ENCODE data around the gene WDR86.

Gene WDR86

DNA sequence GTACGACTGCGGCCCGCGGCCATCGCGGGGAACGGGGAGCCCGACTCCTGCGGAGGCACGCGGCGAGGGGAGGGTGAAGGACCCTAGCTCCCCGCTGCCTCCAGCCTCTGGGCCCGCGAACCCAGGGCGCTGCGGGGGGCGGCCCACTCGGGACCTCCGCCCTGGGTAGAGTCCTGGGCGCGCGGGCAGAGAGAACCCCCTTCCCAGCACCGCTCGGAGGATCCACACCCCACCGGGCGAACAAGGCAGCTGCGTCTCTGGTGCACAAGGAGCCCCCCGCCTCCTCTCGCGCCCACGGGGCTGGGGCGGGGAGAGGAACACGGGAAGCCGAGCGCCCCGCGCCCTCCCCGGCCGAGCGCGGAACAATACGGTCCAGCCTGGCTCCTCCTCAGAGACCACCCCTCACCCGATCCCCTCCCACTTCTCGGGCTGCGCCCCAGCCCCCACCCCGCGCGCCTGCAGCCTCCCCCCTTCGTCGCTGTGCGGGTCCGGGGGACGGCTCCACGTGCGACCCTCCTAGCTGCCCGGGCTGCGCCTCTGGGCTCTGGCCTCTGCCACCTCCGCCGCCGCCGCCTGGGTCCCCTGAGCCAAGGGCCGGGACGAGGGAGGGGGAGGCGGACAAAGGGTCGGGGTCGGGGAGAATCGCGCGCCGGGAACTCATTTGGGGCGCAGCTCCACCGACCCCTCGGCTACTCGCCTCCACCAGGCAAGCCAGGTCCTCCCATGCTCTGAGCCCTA is at the start of gene WDR86:
TSS of gene WDR86 (minus strand) at position 372 of the 738 bp plus-strand sequence. CDS start 449 bp downstream, outside the sequence.
- no peak for DNase-seq

DNA sequence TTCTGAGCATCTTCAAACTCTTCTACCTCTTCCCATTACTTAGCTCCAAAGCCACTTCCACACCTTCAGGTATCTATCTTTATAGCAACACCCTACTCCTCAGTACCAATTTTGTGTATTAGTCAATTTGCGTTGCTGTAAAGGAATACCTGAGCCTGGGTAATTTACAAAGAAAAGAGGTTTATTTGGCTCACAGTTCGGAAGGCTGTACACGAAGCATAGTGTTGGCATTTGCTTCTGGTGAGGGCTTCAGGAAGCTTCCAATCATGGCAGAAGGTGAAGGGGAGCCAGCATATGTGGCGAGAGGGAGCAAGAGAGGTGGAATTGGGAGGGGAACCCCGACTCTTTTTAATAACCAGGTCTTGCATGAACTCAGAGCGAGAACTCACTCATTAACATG is 47.7 kb upstream of the WDR86 start:
- DNase-seq, result no peak

DNA sequence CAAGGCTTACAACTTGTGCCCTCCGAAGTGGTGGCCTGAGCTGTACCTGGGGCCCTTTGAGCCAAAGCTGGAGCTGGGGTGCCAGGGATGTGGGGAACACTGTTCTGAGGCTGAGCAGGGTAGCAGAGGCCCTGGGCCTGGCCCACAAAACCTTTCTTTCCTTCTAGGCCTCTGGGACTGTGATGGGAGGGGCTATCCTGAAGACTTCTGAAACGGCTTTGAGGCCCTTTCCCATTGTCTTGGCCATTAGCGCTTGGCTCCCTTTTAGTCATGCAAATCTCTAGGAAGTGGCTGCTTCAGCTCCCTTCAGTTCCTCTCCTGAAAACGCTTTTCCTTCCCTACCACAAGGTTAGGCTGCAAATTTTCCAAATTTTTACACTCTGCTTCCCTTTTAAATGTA is 46.9 kb upstream of the WDR86 start:
- DNase-seq, result no peak

DNA sequence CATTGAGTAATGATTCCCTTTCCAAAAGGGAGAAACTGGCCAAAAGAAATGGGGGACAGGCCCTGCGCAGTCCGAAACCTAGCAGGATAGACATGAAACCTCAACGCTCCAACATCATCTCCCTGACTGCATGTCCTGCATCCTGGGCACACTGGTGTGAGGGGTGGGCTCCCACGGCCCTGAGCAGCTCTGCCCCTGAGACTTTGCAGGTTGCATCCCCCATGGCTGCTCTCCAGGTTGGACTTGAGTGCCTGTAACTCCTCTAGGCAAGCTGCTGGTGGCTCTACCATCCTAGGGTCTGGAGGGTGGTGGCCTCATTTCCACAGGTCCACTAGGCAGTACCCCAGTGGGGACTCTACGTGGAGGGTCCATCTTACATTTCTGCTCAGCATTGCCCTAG is 46.4 kb upstream of the WDR86 start:
- no peak for DNase-seq

GRCh38 chr7:151455690-151456089 is 45.9 kb upstream of the WDR86 start:
- no peak for DNase-seq

DNA sequence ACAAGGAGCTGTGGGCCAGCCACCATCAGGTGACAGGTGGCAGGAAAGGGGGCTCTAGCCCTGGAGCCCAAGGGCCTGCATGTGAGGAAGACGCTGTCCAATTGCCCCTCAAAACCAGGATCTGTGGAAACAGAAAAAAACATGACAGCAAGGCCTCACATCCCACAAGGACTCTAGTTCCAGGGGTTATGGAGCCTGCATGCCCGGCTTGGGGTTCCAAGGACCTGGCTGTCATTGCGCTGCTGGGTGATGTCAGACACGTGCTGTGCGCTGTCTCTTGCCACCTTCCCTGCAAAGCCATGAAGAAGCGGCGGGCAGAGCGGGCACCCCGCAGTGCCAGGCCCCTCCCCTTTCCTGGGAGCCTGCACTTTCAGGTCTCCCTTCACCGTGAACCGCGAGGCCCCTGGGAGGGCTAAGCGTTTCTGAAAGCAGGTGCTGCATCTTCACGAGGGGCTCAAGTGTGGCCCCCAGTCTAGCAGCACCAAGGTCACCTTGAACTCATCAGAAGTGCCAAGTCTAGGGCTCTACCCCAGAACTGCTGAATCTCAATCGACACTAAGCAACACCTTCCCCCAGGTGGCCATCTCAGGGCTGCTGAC is 45.2 kb upstream of the WDR86 start:
- DNase-seq, result no peak

DNA sequence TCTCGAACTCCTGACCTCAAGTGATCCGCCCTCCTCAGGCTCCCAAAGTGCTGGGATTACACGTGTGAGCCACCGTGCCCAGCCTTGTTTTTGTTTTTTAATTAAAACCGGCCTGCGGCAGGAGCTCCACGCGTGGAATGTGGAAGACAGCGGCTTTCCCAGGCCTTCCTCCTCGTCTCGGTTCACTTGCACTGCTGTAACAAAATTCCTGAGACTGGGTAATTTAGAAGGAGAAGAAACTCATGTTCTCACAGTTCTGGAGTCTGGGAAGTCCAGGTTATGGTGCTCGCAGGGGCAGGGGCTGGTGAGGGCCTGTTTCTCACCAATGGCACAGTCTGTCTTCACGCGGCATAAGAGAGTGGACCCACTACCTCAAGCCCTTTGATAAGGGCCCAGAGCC is 44.5 kb upstream of the WDR86 start:
- no peak for DNase-seq

- DNase-seq, result no peak
Measured at GRCh38 chr7:151453326-151453791, 43.5 kb upstream of the WDR86 start.

- no peak for DNase-seq
Measured at GRCh38 chr7:151452680-151453325, 43.0 kb upstream of the WDR86 start.

- DNase-seq, result no peak
Measured at GRCh38 chr7:151451626-151452571, 42.1 kb upstream of the WDR86 start.

- no peak for DNase-seq
Measured at GRCh38 chr7:151451156-151451555, 41.3 kb upstream of the WDR86 start.

DNA sequence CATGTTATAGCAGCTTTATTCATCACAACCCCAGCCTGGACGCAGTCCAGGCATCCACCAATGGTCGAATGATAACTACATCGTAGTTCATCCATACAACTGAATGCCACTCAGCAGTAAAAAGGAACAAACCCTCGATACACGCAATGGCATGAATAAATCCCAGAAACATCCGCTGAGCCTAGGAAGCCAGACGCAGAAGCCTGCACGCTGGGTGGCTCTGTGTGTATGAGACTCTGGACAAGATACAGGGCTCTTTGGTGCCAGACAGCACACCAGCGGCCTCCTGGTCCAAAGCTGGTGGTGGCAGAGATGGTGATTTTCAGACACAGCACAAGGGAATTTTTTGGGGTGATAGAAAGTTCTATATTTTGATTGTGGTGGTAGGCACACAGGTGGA is 40.2 kb upstream of the WDR86 start:
- DNase-seq, result no peak

DNA sequence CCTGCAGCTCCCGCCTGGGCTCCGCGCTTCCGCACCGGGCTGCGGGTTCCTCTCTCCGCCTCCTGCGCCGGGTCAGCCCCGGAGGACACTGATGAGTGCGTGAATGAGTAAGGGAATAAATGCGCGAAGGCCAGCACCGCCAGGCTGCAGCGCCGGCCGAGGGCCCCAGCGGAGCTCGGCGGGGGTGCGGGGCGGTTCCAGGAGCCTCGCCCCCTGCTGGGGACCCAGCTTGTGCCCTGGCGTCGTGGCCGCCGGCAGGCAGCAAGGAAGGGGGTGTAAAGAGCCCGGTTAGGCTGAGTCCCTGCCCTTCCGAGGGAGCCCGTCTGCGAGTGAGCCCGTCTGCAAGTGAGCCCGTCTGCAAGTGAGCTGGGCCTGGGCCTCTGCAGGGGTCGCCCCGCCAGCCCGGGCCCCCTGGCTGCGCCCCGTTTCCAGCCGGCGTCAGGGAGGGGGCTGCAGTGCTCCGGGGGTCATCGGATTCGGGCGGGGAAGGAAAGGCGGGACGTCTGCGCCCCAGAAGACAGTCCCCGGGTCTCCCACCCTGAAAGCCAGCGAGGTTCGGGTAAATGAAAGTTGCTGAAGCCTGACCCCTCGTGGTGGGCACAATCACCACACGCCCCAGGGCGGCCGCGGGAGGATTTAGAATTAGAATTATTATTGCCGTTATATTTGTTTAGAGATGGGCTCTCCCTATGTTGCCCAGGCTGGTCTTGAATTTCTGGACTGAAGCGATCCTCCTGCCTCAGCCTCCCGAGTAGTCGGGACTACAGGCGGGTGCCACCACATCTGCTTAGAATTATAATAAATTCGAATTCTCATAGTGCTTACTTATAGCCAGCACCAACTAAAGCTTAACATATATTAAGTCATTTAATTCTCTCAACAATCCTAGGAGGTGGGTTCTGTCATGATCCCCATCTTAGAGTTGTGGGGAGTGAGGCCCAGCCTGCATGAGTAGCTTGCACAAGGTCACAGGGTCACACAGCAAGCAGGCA is 38.7 kb upstream of the WDR86 start:
- DNase-seq, result peak; percentile 64

DNA sequence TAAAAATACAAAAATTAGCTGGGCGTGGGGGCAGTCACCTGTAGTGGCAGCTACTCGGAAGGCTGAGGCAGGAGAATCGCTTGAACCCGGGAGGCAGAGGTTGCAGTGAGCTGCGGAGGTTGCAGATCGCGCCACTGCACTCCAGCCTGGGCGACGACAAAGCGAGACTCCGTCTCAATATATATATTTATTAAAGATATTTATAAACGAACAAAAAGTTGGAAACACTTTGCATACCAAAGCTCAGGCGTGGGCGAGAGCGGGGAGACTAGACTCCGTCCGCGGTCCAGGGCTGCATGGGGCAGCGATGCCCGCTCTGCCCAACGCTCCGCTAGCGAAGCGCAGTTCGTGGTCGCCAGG is 38.0 kb upstream of the WDR86 start:
- no peak for DNase-seq

- DNase-seq, result no peak
Measured at GRCh38 chr7:151447312-151447711, 37.5 kb upstream of the WDR86 start.

GRCh38 chr7:151446412-151446811 is 36.6 kb upstream of the WDR86 start:
- DNase-seq, result no peak

DNA sequence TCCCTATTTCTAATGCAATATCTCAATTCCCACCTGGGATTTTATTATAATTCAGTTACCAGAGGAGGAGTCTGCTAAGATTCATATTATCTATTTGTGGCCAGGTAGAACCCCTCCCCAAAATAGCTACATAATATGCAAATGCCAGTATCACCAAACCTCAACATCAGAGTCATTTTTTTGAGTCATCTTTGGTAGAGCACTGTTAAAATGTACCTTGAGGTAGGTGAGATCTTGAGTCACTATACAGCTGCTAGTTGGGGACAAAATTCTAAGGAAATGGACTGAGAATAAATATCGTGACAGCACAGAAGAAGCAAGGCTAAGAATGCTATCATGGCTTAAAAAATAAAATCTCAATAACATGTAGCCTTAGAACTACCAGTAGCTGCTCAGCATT is 34.8 kb upstream of the WDR86 start:
- no peak for DNase-seq

GRCh38 chr7:151442776-151443496 is 33.1 kb upstream of the WDR86 start:
- DNase-seq, result no peak

DNA sequence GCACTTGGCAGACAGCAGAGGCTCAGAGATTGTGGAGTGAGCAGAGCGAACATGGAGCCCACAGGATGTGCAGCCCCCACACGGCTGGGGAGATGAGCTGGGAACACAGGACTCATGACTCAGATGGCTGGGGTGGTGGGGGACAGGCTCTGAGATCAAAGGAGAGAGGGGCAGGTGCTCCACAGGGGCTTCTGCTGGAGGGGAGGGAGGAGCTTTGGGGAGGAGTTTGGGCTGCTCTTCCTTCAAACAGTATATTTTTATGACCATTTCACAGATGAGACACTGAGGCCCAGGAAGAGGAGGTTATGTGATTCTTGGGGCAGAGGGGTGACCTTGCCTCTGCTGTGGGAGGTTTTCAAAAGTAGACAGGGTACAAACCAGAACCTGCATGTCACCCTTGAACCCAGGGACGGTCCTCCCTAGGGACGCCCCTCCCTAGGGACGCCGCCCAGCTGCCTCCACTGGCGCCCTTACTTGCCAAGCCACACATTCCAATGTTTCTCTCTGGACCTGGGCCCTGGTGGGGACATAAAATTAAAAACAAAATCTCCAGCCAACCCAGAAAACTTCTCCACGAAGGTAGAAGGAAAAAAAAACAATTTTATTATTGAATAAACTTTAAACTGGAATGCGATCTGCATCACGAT is 31.1 kb upstream of the WDR86 start:
- no peak for DNase-seq

Data from EL (cell line).